Gastroesophageal sphincter (tissue), 4 donors: Measurements from ENCODE around the gene PPP3CA. TPM values are rescaled to one million over a fixed set of nuclear protein-coding genes. Genes with fewer than 3 reads are reported as not detected.

Source experiments
- ATAC-seq: fragments of 150-250 bp; one replicate; pipeline ENCODE4 v1.9.1; 2016; ENCODE audit warnings: mild to moderate bottlenecking, moderate library complexity
- H3K27ac ChIP-seq, 4 donors: fragments of 200-600 bp; sonication (generic) in 3 of 4; 1 replicate in 3 of 4; 2 replicates in 1 of 4; pipeline ENCODE4 v1.5.1; 2016 to 2019
- H3K27me3 ChIP-seq: fragments of 200-600 bp; sonication (generic); one replicate; pipeline ENCODE4 v1.5.1; 2019
- H3K36me3 ChIP-seq, 2 donors: fragments of 200-600 bp; sonication (generic); one replicate each; pipeline ENCODE4 v1.5.1; 2019; ENCODE audit warnings: control low read depth in 1 of 2
- H3K4me1 ChIP-seq, 3 donors: fragments of 200-600 bp; sonication (generic); 1 replicate in 2 of 3; 2 replicates in 1 of 3; pipeline ENCODE4 v1.5.1; 2016 to 2019; ENCODE audit warnings: control low read depth in 2 of 3
- H3K4me3 ChIP-seq, 2 donors: fragments of 200-600 bp; sonication (generic); one replicate each; pipeline ENCODE4 v1.5.1; 2019; ENCODE audit warnings: mild to moderate bottlenecking in 1 of 2, moderate library complexity in 1 of 2
- H3K9me3 ChIP-seq, 3 donors: fragments of 200-600 bp; sonication (generic); one replicate each; pipeline ENCODE4 v1.5.1; 2017 to 2019; ENCODE audit warnings: control low read depth in 2 of 3
- CTCF ChIP-seq, 4 experiments: fragments of 200-600 bp in 2 of 4; fragments of 450-650 bp in 2 of 4; sonication (generic) in 1 of 4; IDR thresholded peaks; one replicate each; pipeline ENCODE4 v1.5.1; 2017 to 2019; ENCODE audit warnings: antibody characterized with exemption in 4 of 4, mild to moderate bottlenecking in 2 of 4, moderate library complexity in 2 of 4
- EP300 ChIP-seq: sonication (generic); formaldehyde crosslinking; IDR thresholded peaks from one replicate; pipeline ENCODE4 v1.6.1; 2017; ENCODE audit warnings: antibody characterized with exemption, mild to moderate bottlenecking
- POLR2A ChIP-seq, 2 donors: fragments of 450-650 bp; IDR thresholded peaks; one replicate each; pipeline ENCODE4 v1.6.1; 2017; ENCODE audit warnings: antibody characterized with exemption in 2 of 2, mild to moderate bottlenecking in 2 of 2, moderate library complexity in 1 of 2
- POLR2AphosphoS5 ChIP-seq: sonication (generic); formaldehyde crosslinking; IDR thresholded peaks from one replicate; pipeline ENCODE4 v1.6.1; 2017; ENCODE audit warnings: antibody characterized with exemption
- WGBS, 2 donors: methylation state at CpG; one replicate each; pipeline ENCODE4 v1.1.5; 2018; ENCODE audit warnings: low coverage in 1 of 2; 5-methylcytosine and 5-hydroxymethylcytosine counted together
- total RNA-seq, 4 donors: library from RNA; depleted of rRNA; stranded (reverse); fragments of >200 nt; gene quantifications; one replicate each; pipeline ENCODE4 v1.1.0, GENCODE V29; 2016

The PPP3CA gene
- total RNA-seq, 4 donors from 2014 or later = 21.1 to 29.2 (median 24.8) TPM

DNA sequence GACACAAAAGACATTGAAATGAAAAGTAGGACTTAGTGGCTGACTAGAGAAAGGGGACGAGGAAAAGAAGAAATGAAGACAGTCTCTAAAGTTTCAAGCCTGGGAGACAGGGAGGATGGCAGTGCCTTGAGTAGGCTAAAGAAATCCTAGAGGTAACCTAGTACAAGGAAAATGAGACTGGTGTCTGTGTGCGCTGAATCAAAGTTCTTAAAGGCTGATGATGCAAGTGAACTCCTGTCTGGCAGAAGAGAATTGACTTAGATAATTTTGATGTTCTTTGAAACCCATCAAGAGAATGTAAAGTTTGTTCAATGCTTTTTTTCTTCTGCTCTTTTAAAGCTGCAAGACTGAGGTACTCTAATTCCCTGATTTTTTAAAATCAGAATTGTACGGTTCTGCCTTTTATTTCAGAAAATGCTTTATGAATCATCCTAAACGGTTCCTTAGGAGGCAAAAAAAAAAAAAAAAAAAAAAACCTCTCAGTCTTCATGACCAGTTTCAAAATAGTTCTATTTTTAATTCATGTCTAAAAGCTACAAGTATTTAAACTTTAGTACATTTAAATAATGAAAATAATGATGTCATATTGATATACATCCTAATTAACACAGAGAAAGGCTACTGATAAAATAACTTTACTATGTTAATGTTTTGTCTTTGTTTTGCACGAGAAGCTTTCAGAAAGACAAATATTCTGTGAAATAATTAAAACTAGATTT lies 189.8 kb downstream of the PPP3CA start:
- 56 to 73% methylated on average over 5 of the region's 5 CpGs for WGBS, 2 donors
- H3K4me1 ChIP-seq = peaks cover 0 to 20% (median 6%) of the 10 kb centered on the region in 3 donors
- H3K27me3 ChIP-seq = no peaks in the 10 kb centered on the region
- peak overlapping the region in 1 of 4 donors; percentile 1 for H3K27ac ChIP-seq
- ATAC-seq = no peak
- H3K9me3 ChIP-seq = no peaks in the 10 kb centered on the region
- TF ChIP-seq CTCF (IDR thresholded peaks at IDR 0.05) = no peak
- TF ChIP-seq POLR2AphosphoS5 = no peak
- TF ChIP-seq POLR2A (IDR thresholded peaks at IDR 0.05) = no peak
- TF ChIP-seq EP300 = no peak
- H3K36me3 ChIP-seq = no peaks in the 10 kb centered on the region
- no peak overlapping the region for H3K4me3 ChIP-seq

- Histone ChIP-seq H3K4me3 (no peak overlapping the region), H3K36me3 (no peaks in the 10 kb centered on the region), H3K9me3 (no peaks in the 10 kb centered on the region), H3K27ac (peak overlapping the region in 1 of 4 donors; percentile 1), H3K4me1 (peaks cover 0 to 20% (median 6%) of the 10 kb centered on the region in 3 donors), H3K27me3 (no peaks in the 10 kb centered on the region)
- no peak for ATAC-seq
- 42 to 66% methylated on average over 6 of the region's 6 CpGs for WGBS, 2 donors
- TF ChIP-seq EP300 (no peak), POLR2A (IDR thresholded peaks at IDR 0.05) (no peak), CTCF (IDR thresholded peaks at IDR 0.05) (no peak), POLR2AphosphoS5 (no peak)
These were observed 190.6 kb downstream of the PPP3CA start for GRCh38 chr4:101156619-101157310.

- Histone ChIP-seq H3K4me1 (peaks cover 0 to 20% (median 6%) of the 10 kb centered on the region in 3 donors), H3K4me3 (no peak overlapping the region), H3K36me3 (no peaks in the 10 kb centered on the region), H3K27ac (no peak overlapping the region), H3K9me3 (no peaks in the 10 kb centered on the region), H3K27me3 (no peaks in the 10 kb centered on the region)
- TF ChIP-seq EP300 = no peak
- TF ChIP-seq POLR2A (IDR thresholded peaks at IDR 0.05) = no peak
- no peak for TF ChIP-seq CTCF (IDR thresholded peaks at IDR 0.05)
- TF ChIP-seq POLR2AphosphoS5 = no peak
- 90 to 100% methylated on average over 1 of the region's 1 CpG for WGBS, 2 donors
- ATAC-seq = no peak
These were observed 191.4 kb downstream of the PPP3CA start for GRCh38 chr4:101155945-101156344.

GRCh38 chr4:101155368-101155767 lies 192.0 kb downstream of the PPP3CA start:
- no peak for ATAC-seq
- Histone ChIP-seq H3K9me3 (no peaks in the 10 kb centered on the region), H3K36me3 (no peaks in the 10 kb centered on the region), H3K4me3 (no peak overlapping the region), H3K27ac (no peak overlapping the region), H3K27me3 (no peaks in the 10 kb centered on the region), H3K4me1 (peaks cover 0 to 20% (median 6%) of the 10 kb centered on the region in 3 donors)
- TF ChIP-seq EP300 = no peak

- H3K4me3 ChIP-seq = no peak overlapping the region
- peaks cover 0 to 20% (median 6%) of the 10 kb centered on the region in 3 donors for H3K4me1 ChIP-seq
- TF ChIP-seq CTCF (IDR thresholded peaks at IDR 0.05) (no peak), POLR2A (IDR thresholded peaks at IDR 0.05) (no peak), POLR2AphosphoS5 (no peak), EP300 (no peak)
- H3K9me3 ChIP-seq = no peaks in the 10 kb centered on the region
- no peaks in the 10 kb centered on the region for H3K36me3 ChIP-seq
- H3K27ac ChIP-seq = no peak overlapping the region
- ATAC-seq = no peak
- H3K27me3 ChIP-seq = no peaks in the 10 kb centered on the region
These were observed 193.7 kb downstream of the PPP3CA start for GRCh38 chr4:101153653-101154052.
